ENCODE data around the gene UPK3A.

The UPK3A gene

DNA sequence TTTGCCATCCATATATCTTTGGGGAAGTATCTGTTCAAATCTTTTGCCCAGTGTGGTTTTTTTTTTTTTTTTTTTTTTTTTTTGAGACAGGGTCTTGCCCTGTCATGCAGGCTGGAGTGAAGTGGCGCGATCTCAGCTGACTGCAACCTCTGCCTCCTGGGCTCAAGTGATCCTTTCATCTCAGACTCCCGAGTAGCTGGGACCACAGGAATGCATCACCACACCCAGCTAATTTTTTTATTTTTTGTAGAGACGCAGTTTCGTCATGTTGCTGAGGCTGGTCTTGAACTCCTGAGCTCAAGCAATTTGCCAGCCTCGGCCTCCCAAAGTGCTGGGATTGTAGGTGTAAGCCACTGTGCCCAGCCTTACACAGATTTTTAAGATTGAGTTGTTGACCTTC lies 20.2 kb downstream of the UPK3A start:
- no peaks in the 10 kb centered on the region for H3K36me3 ChIP-seq (replicated peaks; ENCODE audit: insufficient read depth, low read length)
- H3K27me3 ChIP-seq (replicated peaks; ENCODE audit: insufficient read depth, low read length), result no peaks in the 10 kb centered on the region
- H3K79me2 ChIP-seq (ENCODE audit: low read length), result peaks cover 2% of the 10 kb centered on the region
- no peaks in the 10 kb centered on the region for H3K9me2 ChIP-seq (replicated peaks; ENCODE audit: insufficient read depth, low read length)
- no peak overlapping the region for H3K9ac ChIP-seq (ENCODE audit: low read length)
- no peak overlapping the region for H3K4me3 ChIP-seq (ENCODE audit: low read length)
- no peak overlapping the region for H3K4me2 ChIP-seq (ENCODE audit: low read depth, low read length)
- H3K27ac ChIP-seq (ENCODE audit: low read length), result no peak overlapping the region
- H4K20me1 ChIP-seq (ENCODE audit: insufficient read depth, low read length), result no peaks in the 10 kb centered on the region
- TF ChIP-seq EZH2phosphoT487 (IDR thresholded peaks at IDR 0.05; ENCODE audit: low read length), result no peak
- TF ChIP-seq, protein P1, sequence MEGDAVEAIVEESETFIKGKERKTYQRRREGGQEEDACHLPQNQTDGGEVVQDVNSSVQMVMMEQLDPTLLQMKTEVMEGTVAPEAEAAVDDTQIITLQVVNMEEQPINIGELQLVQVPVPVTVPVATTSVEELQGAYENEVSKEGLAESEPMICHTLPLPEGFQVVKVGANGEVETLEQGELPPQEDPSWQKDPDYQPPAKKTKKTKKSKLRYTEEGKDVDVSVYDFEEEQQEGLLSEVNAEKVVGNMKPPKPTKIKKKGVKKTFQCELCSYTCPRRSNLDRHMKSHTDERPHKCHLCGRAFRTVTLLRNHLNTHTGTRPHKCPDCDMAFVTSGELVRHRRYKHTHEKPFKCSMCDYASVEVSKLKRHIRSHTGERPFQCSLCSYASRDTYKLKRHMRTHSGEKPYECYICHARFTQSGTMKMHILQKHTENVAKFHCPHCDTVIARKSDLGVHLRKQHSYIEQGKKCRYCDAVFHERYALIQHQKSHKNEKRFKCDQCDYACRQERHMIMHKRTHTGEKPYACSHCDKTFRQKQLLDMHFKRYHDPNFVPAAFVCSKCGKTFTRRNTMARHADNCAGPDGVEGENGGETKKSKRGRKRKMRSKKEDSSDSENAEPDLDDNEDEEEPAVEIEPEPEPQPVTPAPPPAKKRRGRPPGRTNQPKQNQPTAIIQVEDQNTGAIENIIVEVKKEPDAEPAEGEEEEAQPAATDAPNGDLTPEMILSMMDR (IDR thresholded peaks at IDR 0.05; ENCODE audit: low read length), result no peak
- TF ChIP-seq EZH2 (optimal IDR thresholded peaks at IDR 0.05; ENCODE audit: low read depth, low read length), result no peak
- no peaks in the 10 kb centered on the region for H3F3A ChIP-seq (ENCODE audit: insufficient read depth, low read length)
- H3K9me3 ChIP-seq (replicated peaks; ENCODE audit: insufficient read depth, low read length), result no peaks in the 10 kb centered on the region
- H2AFZ ChIP-seq (ENCODE audit: low read length), result no peak overlapping the region
- no peak for DNase-seq
- peaks cover 5% of the 10 kb centered on the region; the same call in 1 of the 2 replicates for H3K4me1 ChIP-seq (ENCODE audit: low read length)

GRCh38 chr22:45305456-45306075 lies 20.8 kb downstream of the UPK3A start:
- H3K27ac ChIP-seq (ENCODE audit: low read length), result no peak overlapping the region
- H3K9me2 ChIP-seq (replicated peaks; ENCODE audit: insufficient read depth, low read length), result no peaks in the 10 kb centered on the region
- H3K79me2 ChIP-seq (ENCODE audit: low read length), result peaks cover 8% of the 10 kb centered on the region
- H3K4me2 ChIP-seq (ENCODE audit: low read depth, low read length), result no peak overlapping the region
- no peaks in the 10 kb centered on the region for H3K27me3 ChIP-seq (replicated peaks; ENCODE audit: insufficient read depth, low read length)
- no peak for DNase-seq
- no peaks in the 10 kb centered on the region for H3F3A ChIP-seq (ENCODE audit: insufficient read depth, low read length)
- H3K4me3 ChIP-seq (ENCODE audit: low read length), result no peak overlapping the region
- TF ChIP-seq, protein P1 (IDR thresholded peaks at IDR 0.05; ENCODE audit: low read length), result no peak
- TF ChIP-seq EZH2 (optimal IDR thresholded peaks at IDR 0.05; ENCODE audit: low read depth, low read length) (no peak), EZH2phosphoT487 (IDR thresholded peaks at IDR 0.05; ENCODE audit: low read length) (no peak)
- H3K9ac ChIP-seq (ENCODE audit: low read length), result no peak overlapping the region
- peaks cover 6% of the 10 kb centered on the region for H3K4me1 ChIP-seq (ENCODE audit: low read length)
- no peak overlapping the region for H2AFZ ChIP-seq (ENCODE audit: low read length)
- no peaks in the 10 kb centered on the region for H4K20me1 ChIP-seq (ENCODE audit: insufficient read depth, low read length)
- no peaks in the 10 kb centered on the region for H3K9me3 ChIP-seq (replicated peaks; ENCODE audit: insufficient read depth, low read length)
- H3K36me3 ChIP-seq (replicated peaks; ENCODE audit: insufficient read depth, low read length), result no peaks in the 10 kb centered on the region

- Histone ChIP-seq H3K4me1 (ENCODE audit: low read length) (peaks cover 10% of the 10 kb centered on the region), H3K36me3 (replicated peaks; ENCODE audit: insufficient read depth, low read length) (no peaks in the 10 kb centered on the region), H3K79me2 (ENCODE audit: low read length) (peaks cover 13% of the 10 kb centered on the region), H3K4me3 (ENCODE audit: low read length) (no peak overlapping the region), H3K9ac (ENCODE audit: low read length) (no peak overlapping the region), H4K20me1 (ENCODE audit: insufficient read depth, low read length) (no peaks in the 10 kb centered on the region), H3F3A (ENCODE audit: insufficient read depth, low read length) (no peaks in the 10 kb centered on the region), H2AFZ (ENCODE audit: low read length) (no peak overlapping the region), H3K9me3 (replicated peaks; ENCODE audit: insufficient read depth, low read length) (no peaks in the 10 kb centered on the region), H3K9me2 (replicated peaks; ENCODE audit: insufficient read depth, low read length) (no peaks in the 10 kb centered on the region), H3K4me2 (ENCODE audit: low read depth, low read length) (no peak overlapping the region), H3K27me3 (replicated peaks; ENCODE audit: insufficient read depth, low read length) (no peaks in the 10 kb centered on the region), H3K27ac (ENCODE audit: low read length) (no peak overlapping the region)
- DNase-seq, result no peak
- no peak for TF ChIP-seq EZH2phosphoT487 (IDR thresholded peaks at IDR 0.05; ENCODE audit: low read length)
- no peak for TF ChIP-seq EZH2 (optimal IDR thresholded peaks at IDR 0.05; ENCODE audit: low read depth, low read length)
Observed at GRCh38 chr22:45306139-45306538, 21.4 kb downstream of the UPK3A start.

GRCh38 chr22:45308391-45308956 lies 23.7 kb downstream of the UPK3A start:
- H3K4me2 ChIP-seq (ENCODE audit: low read depth, low read length), result peak overlapping the region; percentile 86; the same call in 1 of the 2 replicates
- H4K20me1 ChIP-seq (ENCODE audit: insufficient read depth, low read length), result no peaks in the 10 kb centered on the region
- peak overlapping the region; percentile 97 for H2AFZ ChIP-seq (ENCODE audit: low read length)
- TF ChIP-seq EZH2 (optimal IDR thresholded peaks at IDR 0.05; ENCODE audit: low read depth, low read length) (no peak), EZH2phosphoT487 (IDR thresholded peaks at IDR 0.05; ENCODE audit: low read length) (no peak)
- TF ChIP-seq, protein P1 (IDR thresholded peaks at IDR 0.05; ENCODE audit: low read length), result no peak
- no peak for DNase-seq
- H3K36me3 ChIP-seq (replicated peaks; ENCODE audit: insufficient read depth, low read length), result no peaks in the 10 kb centered on the region
- H3K9ac ChIP-seq (ENCODE audit: low read length), result no peak overlapping the region
- no peaks in the 10 kb centered on the region for H3K9me3 ChIP-seq (replicated peaks; ENCODE audit: insufficient read depth, low read length)
- H3F3A ChIP-seq (ENCODE audit: insufficient read depth, low read length), result no peaks in the 10 kb centered on the region
- H3K79me2 ChIP-seq (ENCODE audit: low read length), result peaks cover 29% of the 10 kb centered on the region
- no peak overlapping the region for H3K4me3 ChIP-seq (ENCODE audit: low read length)
- no peak overlapping the region for H3K27ac ChIP-seq (ENCODE audit: low read length)
- peaks cover 10% of the 10 kb centered on the region for H3K4me1 ChIP-seq (ENCODE audit: low read length)
- H3K27me3 ChIP-seq (replicated peaks; ENCODE audit: insufficient read depth, low read length), result no peaks in the 10 kb centered on the region
- no peaks in the 10 kb centered on the region for H3K9me2 ChIP-seq (replicated peaks; ENCODE audit: insufficient read depth, low read length)

All from MM.1S (cell line).